Measurements from ENCODE around the gene GLYATL2. TPM values are rescaled to one million over a fixed set of nuclear protein-coding genes. Genes with fewer than 3 reads are reported as not detected.

GLYATL2 gene
- polyA plus RNA-seq, 1 donor: 1.1 TPM

DNA sequence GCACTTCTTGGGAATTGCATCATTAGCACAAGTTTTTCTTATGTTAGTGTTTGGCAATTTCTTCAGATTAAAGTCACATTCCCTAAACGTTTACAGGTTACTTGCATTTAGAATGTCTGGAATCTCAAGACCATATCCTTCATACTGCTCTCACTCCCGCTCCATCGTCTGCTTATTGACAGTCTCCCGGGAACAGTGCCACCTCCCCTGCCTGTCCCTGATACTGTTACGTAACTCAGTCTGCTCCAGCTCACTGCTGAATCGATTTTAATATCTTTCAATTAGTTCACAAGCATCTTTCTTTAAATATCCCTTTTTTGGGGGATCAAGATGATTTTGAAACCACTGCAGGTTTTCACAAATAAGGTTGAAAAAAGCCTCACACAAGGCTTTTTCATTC, 48.2 kb downstream of the GLYATL2 start:
- DNase-seq: no peak

- DNase-seq: peak; percentile 13
Observed at GRCh38 chr11:58788355-58789023, 56.0 kb downstream of the GLYATL2 start.

DNA sequence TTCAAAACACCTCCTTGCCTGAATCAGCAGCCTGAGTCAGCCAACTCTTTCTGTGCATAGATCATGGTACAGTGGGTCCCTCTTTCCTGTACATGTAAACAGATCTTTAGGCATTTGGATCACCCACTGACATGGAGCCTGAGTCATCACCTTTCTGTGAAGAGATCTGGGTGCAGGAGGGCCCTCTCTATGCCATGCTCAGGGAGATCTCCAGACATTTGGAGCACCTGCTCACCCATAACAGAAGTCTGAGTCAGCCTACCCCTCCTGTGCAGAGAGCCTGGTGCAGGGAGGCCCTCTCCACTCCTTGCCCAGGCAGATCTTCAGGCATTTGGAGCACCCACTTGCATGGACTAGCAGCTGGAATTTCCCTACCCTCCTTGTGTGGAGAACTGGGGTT, 56.6 kb downstream of the GLYATL2 start:
- no peak for DNase-seq

- DNase-seq: no peak
Observed at GRCh38 chr11:58786693-58787092, 57.8 kb downstream of the GLYATL2 start.

DNA sequence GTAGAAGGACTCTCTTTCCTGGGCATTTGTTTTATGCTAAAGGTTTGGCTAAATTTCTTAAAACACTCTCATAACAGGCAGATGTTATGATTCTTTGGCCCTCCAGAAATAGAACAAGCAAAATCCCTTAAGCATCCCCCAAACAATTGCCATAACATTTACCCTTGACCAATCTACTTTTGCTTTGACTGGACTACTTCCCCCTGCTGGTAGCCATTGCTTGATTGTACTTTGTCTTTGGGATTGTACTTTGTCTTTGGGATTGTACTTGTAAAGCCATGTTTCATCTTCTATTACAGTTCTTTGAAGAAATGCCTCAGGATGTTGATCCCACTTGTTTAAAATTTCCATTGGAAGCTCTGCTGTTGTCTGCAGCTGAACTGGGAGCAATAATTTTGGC, 59.5 kb downstream of the GLYATL2 start:
- DNase-seq: no peak

Other genes starting within 250 kb of the GLYATL2 start
- 0.61 TPM for gene CNTF, start 222.0 kb downstream of the GLYATL2 start, polyA plus RNA-seq (ENCODE audit: insufficient read length)
- not detected for gene GLYAT, start 112.8 kb downstream of the GLYATL2 start, polyA plus RNA-seq (ENCODE audit: insufficient read length)
- 0.96 TPM for gene GLYATL1, start 94.8 kb upstream of the GLYATL2 start, polyA plus RNA-seq (ENCODE audit: insufficient read length)
- not detected for gene GLYATL1B, start 241.6 kb upstream of the GLYATL2 start, polyA plus RNA-seq (ENCODE audit: insufficient read length)